Dermis microvascular lymphatic vessel endothelial cell (primary cell): ENCODE results near the gene RALGPS2. TPM values are rescaled to one million over a fixed set of nuclear protein-coding genes. Genes with fewer than 3 reads are reported as not detected.
A peak's percentile ranks its signal among the peaks of the same experiment; 100 is the strongest.
"Not testable (repeated sequence)": the region's sequence is repeated elsewhere in the genome, so short reads cannot be mapped to it uniquely, and the experiment has no call there.

ENCODE experiments used
- DNase-seq, 2 donors: peaks; one replicate each; pipeline versions ENCODE4 v3.0.0 to v3.0.0-alpha.2; 2010; ENCODE audit warnings: low read depth in 2 of 2
- total RNA-seq: library from RNA; depleted of rRNA; stranded (reverse); fragments of >200 nt; gene quantifications from 2 replicates; pipeline ENCODE4 v1.2.1, GENCODE V29; 2014

The RALGPS2 gene
- total RNA-seq, 1 donor from 2014 or later = 22.5 TPM

GRCh38 chr1:178724376-178724727, 692 bp upstream of the RALGPS2 start:
- no peak for DNase-seq

- DNase-seq = peak; percentile 16 to 54
Measured at GRCh38 chr1:178725466-178726086, 532 bp downstream of the RALGPS2 start.

GRCh38 chr1:178726087-178726517, 1.1 kb downstream of the RALGPS2 start:
- DNase-seq = peak; percentile 85 to 94

- DNase-seq = no peak
Measured at GRCh38 chr1:178726545-178726944, 1.5 kb downstream of the RALGPS2 start.

- DNase-seq = no peak
Measured at GRCh38 chr1:178727014-178727895, 2.2 kb downstream of the RALGPS2 start.

GRCh38 chr1:178733972-178734371, 8.9 kb downstream of the RALGPS2 start:
- no peak for DNase-seq

- DNase-seq = no peak
Measured at GRCh38 chr1:178738780-178739179, 13.7 kb downstream of the RALGPS2 start.

- DNase-seq = no peak
Measured at GRCh38 chr1:178739285-178740045, 14.4 kb downstream of the RALGPS2 start.

- DNase-seq = no peak
Measured at GRCh38 chr1:178740491-178740890, 15.4 kb downstream of the RALGPS2 start.

- DNase-seq = no peak
Measured at GRCh38 chr1:178740924-178741323, 15.9 kb downstream of the RALGPS2 start.

- DNase-seq = no peak
Measured at GRCh38 chr1:178743801-178744200, 18.8 kb downstream of the RALGPS2 start.

- no peak for DNase-seq
Measured at GRCh38 chr1:178745260-178745659, 20.2 kb downstream of the RALGPS2 start.

GRCh38 chr1:178746345-178746744, 21.3 kb downstream of the RALGPS2 start:
- DNase-seq = no peak

- not testable (repeated sequence) for DNase-seq
Measured at GRCh38 chr1:178747361-178747760, 22.3 kb downstream of the RALGPS2 start.

- DNase-seq = no peak
Measured at GRCh38 chr1:178749581-178750166, 24.6 kb downstream of the RALGPS2 start.

- no peak for DNase-seq
Measured at GRCh38 chr1:178751046-178751445, 26.0 kb downstream of the RALGPS2 start.

- DNase-seq = no peak
Measured at GRCh38 chr1:178752891-178753290, 27.8 kb downstream of the RALGPS2 start.

- not testable (repeated sequence) for DNase-seq
Measured at GRCh38 chr1:178754655-178755256, 29.7 kb downstream of the RALGPS2 start.

- peak in 1 of 2 donors; percentile 49 for DNase-seq
Measured at GRCh38 chr1:178768423-178768822, 43.4 kb downstream of the RALGPS2 start.

- DNase-seq = no peak
Measured at GRCh38 chr1:178772952-178773351, 47.9 kb downstream of the RALGPS2 start.

GRCh38 chr1:178774263-178774662, 49.2 kb downstream of the RALGPS2 start:
- DNase-seq = peak; percentile 15 to 33
